HAP-1 (cell line): Measurements from ENCODE around the gene ZNF575.
"Not testable (repeated sequence)": the region's sequence is repeated elsewhere in the genome, so short reads cannot be mapped to it uniquely, and the experiment has no call there.

Source experiments
- DNase-seq, 2 experiments: peaks; one replicate each; pipeline ENCODE4 v3.0.0-alpha.2; 2016 to 2020; ENCODE audit warnings: low spot score in 2 of 2
- H3K27me3 ChIP-seq: fragments of 250-450 bp; sonication (Bioruptor Pico); 2 replicates; pipeline ENCODE4 v1.5.1; 2020; ENCODE audit warnings: low read depth, mild to moderate bottlenecking, moderate library complexity
- H3K36me3 ChIP-seq: fragments of 250-450 bp; sonication (Bioruptor Pico); replicated peaks from 2 replicates; pipeline ENCODE4 v1.5.1; 2020; ENCODE audit warnings: mild to moderate bottlenecking
- H3K4me1 ChIP-seq: fragments of 250-450 bp; sonication (Bioruptor Pico); 2 replicates; pipeline ENCODE4 v1.5.1; 2020; ENCODE audit warnings: mild to moderate bottlenecking
- H3K4me3 ChIP-seq: fragments of 250-450 bp; sonication (Bioruptor Pico); 2 replicates; pipeline ENCODE4 v1.5.1; 2020; ENCODE audit warnings: mild to moderate bottlenecking, moderate library complexity
- H3K9me3 ChIP-seq: fragments of 250-450 bp; sonication (Bioruptor Pico); 2 replicates; pipeline ENCODE4 v1.5.1; 2020; ENCODE audit warnings: mild to moderate bottlenecking, moderate library complexity
- in situ Hi-C: fragments of 300-500 bp; cut with MboI; formaldehyde crosslinking; loops from 3 replicates; pipeline ENCODE4 v1.14.3; 2020; ENCODE audit warnings: low sequenced_read_pairs, inconsistent platforms, mixed read lengths

The ZNF575 gene

DNA sequence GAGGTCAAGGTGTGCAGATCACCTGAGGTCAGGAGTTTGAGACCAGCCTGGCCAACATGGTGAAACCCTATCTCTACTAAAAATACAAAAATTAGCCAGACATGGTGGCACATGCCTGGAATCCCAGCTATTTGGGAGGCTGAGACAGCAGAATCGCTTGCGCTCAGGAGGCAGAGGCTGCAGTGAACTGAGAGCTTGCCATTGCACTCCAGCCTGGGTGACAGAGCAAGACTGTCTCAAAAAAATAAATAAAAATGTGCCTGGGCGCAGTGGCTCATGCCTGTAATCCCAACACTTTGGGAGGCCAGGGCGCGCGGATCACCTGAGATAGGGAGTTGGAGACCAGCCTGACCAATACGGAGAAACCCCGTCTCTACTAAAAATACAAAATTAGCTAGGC, 9.3 kb upstream of the ZNF575 start:
- in situ Hi-C loops, result loop anchor here (5.0 kb wide), 1 partner anchor 76 kb away; no protein-coding TSS in a partner anchor
- H3K36me3 ChIP-seq, DNase-seq, H3K27me3 ChIP-seq, H3K4me1 ChIP-seq, H3K9me3 ChIP-seq, H3K4me3 ChIP-seq: not testable (repeated sequence)

DNA sequence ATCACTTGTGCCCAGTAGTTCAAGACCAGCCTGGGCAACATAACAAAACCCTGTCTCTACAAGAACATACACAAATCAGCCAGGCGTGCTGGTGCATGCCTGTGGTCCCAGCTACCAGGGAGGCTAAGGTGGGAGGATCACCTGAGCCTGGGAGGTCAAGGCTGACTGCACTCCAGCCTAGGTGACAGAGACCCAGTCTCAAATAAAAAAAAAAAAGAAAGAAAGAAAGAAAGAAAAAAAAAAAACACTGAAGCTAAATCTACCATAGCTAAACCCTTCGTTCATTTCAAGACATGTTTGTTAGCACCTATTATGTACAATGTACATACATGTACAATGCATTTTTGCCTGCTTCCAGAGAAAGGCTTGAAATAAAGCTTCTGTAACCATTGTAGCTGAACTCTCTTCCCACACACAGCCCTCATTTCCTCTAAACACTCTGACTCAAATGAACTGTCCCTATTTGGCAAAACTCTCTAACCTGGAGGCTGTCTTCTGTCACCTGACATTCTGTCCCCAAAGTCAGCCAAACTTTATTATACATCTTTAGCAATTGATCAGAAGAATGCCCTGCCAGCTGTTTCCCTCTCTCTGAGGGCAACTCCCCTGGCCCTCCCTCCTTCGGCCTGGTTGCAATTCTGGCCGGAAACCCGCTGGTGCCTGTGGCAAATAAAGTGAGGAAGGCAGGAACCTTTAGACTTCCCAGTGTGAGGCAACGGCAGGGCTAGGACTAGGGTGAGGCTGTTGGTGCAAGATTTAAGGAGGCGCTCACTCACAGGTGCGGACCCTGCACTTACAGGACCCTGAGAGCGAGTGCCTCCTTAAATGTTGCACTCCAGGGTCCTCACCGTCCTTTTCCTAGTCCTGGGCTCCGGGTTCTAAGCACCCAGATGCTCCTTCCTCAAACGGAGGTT, 7.8 kb upstream of the ZNF575 start:
- H3K4me3 ChIP-seq, result peak overlapping the region; percentile 82
- no peaks in the 10 kb centered on the region for H3K9me3 ChIP-seq
- peaks cover 9% of the 10 kb centered on the region for H3K4me1 ChIP-seq
- no peaks in the 10 kb centered on the region for H3K27me3 ChIP-seq
- DNase-seq, result peak; percentile 66 to 78
- no peaks in the 10 kb centered on the region for H3K36me3 ChIP-seq
- in situ Hi-C loops, result loop anchor here (5.0 kb wide), 1 partner anchor 78 kb away; no protein-coding TSS in a partner anchor

DNA sequence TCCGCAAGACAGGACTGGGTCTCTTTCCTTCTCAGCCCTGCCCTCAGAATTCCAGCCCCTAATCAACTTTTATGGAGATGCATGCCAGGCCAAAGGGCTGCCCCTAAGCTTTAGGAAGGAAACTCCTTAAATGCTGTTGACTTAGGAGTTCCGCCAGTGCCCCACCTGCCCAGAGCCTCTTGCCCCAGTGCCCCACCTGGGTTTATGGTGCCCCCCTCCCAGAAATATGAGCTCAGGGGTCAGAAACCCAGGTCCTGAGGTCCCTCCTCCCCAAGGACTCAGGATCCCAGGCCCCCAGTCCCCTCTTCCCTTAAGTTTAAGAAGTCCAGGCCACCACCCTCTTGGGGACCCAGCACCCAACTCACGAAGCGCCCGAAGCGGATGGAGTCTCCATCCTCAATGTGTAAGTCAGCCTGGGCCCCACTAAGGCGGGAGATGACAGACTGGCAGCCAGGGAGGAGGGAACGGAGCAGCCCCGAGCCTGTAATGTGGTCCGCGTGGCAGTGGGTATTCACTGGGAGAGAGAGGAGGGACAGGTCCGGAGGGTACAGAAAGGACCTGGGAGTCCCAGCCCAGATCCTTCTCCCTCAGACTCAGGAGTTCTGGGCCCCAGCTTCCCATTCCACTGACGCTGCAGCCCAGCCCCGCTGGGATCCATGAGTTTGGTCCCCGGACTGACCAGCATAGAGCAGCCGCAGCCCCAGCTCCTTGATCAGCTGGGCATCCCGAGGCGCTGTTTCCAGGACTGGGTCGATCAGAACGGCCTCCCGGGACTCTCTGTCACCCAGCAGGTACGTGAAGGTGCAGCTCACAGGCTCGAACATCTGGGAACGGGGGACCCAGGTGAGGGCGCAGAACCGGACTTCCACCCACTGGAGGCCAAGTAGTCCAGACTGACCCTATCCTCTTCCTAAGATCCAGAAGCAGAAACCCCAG, 6.9 kb upstream of the ZNF575 start:
- Histone ChIP-seq H3K9me3 (no peaks in the 10 kb centered on the region), H3K27me3 (no peaks in the 10 kb centered on the region), H3K36me3 (no peaks in the 10 kb centered on the region), H3K4me1 (peaks cover 9% of the 10 kb centered on the region), H3K4me3 (peak overlapping the region; percentile 82)
- in situ Hi-C loops, result no loop called here
- DNase-seq, result peak in 1 of 2 experiments; percentile 44

DNA sequence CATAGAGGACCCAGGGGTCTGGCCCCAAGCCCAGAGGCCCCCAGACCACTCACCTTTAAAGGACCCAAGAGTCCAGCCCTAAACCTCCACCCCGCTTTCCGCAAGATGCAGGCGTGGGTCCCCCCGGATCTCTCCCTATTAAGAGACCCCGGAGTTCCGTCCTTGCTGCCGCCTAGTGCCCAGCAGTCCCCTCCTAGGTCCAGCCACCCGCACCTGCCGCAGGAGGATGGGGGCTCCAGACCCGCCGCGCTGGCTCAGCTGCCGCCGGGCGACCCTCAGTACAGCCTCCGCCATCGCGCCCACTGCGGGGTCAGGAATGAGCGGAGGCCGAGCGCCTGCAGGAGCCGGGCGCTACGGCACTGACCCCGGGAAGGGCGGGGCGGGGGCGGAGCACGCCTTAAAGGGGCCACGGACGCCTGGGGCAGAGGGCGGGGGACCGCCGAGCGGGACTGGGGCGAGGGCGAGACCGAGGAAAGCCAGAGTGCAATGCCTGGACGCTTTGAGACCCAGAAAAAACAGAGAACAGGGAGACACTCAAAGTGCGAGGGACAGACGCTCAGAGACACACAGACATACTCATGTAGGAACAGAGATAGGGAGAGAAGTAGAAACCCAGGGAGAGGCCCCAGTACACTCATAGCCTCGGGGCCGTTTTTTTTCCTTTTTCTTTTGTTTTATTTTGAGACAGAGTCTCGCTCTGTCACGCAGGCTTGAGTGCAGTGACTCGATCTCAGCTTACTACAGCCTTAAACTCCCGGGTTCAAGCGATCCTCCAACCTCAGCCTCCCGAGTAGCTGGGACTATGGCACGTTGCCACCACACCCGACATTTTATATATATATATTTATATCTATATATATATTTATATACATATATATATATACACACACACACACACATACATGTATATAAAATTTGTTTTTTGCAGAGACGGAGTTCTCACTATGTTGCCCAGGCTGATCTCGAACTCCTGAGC, 5.8 kb upstream of the ZNF575 start, which contains the start of gene ETHE1:
TSS of gene ETHE1 (minus strand) at position 318 of the 976 bp plus-strand sequence. CDS start at position 294, 24 bp downstream.
- DNase-seq, result peak; percentile 75 to 93
- no peaks in the 10 kb centered on the region for H3K36me3 ChIP-seq
- no peaks in the 10 kb centered on the region for H3K27me3 ChIP-seq
- H3K9me3 ChIP-seq, result no peaks in the 10 kb centered on the region
- peaks cover 9% of the 10 kb centered on the region for H3K4me1 ChIP-seq
- peak within 1 kb of the TSS; percentile 82 for H3K4me3 ChIP-seq
- in situ Hi-C loops, result no loop called here

DNA sequence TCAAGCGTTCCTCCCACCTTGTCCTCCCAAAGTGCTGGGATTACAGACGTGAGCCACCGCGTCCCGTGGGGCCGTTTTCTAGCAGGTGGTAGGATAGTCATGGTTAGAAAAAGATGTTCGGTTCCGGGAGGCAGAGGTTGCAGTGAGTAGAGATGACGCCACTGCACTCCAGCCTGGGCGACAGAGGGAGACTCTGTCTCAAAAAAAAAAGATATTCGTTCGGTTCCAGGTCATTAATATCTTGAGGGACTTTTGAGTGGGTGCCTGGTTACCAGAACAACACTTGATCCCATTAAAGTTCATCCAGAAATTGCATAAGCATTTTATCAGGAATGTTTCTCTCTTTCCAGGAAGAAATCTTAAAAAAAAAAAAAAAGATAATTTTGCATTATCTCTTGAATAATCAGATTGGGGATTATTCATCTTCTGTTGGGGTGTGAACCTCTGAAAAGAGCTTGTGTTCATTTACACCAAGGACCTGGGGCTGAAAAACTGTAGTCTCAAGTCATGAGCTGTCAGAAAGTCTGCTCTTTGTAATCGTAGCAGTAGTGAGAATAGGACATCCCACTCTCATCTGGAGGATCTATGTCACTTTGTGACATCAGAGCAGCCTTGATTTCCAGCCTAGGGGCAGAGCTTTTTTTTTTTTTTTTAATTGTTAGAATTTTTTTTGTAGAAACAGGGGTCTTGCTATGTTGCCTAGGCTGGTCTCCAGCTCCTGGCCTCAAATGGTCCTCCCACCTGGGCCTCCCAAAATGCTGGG, 4.9 kb upstream of the ZNF575 start:
- H3K36me3 ChIP-seq, result no peaks in the 10 kb centered on the region
- H3K27me3 ChIP-seq, result no peaks in the 10 kb centered on the region
- peaks cover 15% of the 10 kb centered on the region for H3K4me1 ChIP-seq
- in situ Hi-C loops, result no loop called here
- no peak for DNase-seq
- no peak overlapping the region for H3K4me3 ChIP-seq
- no peaks in the 10 kb centered on the region for H3K9me3 ChIP-seq

DNA sequence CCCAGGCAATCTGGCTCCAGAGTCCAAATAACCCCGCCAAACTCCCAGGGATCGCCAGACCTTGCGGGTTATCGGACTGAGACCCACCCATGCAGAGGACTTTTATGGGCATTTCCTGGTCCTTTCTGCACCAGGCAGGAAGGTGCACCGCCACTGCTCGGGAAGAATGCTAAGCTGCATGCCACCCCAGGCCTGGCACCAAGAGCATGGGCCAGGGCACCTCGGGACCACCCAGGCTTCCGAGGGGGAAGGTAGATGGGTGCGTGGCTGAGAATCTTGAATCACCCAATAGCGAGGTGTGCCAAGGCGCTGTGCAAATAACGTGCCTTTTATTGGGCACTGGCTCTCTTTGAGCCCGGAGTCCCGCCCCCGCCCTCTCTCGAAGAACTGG, 422 bp upstream of the ZNF575 start:
- peaks cover 10% of the 10 kb centered on the region for H3K4me1 ChIP-seq
- in situ Hi-C loops, result no loop called here
- H3K9me3 ChIP-seq, result no peaks in the 10 kb centered on the region
- no peaks in the 10 kb centered on the region for H3K27me3 ChIP-seq
- DNase-seq, result no peak
- peak overlapping the region; percentile 38 for H3K4me3 ChIP-seq
- H3K36me3 ChIP-seq, result no peaks in the 10 kb centered on the region; the same call in 1 of the 2 replicates

DNA sequence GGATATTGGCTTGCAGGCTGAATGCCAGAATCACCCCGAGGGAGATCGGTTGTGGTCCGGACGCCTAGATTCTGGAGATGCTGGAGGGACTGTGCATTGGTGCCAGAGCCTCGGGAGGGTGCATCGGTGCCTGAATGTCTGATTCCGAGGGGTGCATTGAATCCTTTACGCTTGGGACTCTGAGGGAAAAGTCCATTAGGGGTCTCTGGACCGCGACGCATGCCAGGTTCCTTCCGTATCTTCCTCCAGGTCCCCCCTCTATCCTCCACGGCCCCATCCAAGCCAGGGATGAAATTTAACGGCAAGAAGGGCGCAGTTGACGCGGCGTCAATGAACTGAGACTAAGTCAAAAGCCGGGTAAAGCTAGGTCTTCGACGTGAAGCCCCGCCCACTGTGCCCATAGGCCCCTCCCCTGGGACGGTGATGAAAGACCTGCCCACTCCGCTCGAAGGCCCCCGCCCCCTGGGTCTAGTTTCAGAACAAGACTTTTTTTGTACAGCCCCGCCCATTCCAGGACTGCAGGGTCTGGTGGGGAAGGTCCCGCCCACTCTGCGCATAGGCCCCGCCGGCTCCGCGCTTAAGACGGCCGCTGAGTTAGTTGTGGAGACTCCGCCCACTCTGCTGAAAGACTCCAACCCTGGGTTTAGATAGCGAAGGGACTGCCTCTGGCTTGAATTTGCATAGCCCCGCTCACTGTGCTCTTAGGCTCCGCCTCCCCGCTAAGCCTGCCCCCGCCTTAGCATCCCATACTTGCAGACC, 737 bp downstream of the ZNF575 start:
- H3K9me3 ChIP-seq, result no peaks in the 10 kb centered on the region
- H3K4me3 ChIP-seq, result peak overlapping the region; percentile 38
- H3K36me3 ChIP-seq, result peaks cover 7% of the 10 kb centered on the region
- in situ Hi-C loops, result no loop called here
- peak; percentile 99 to 100 for DNase-seq
- H3K27me3 ChIP-seq, result no peaks in the 10 kb centered on the region
- H3K4me1 ChIP-seq, result peaks cover 10% of the 10 kb centered on the region

DNA sequence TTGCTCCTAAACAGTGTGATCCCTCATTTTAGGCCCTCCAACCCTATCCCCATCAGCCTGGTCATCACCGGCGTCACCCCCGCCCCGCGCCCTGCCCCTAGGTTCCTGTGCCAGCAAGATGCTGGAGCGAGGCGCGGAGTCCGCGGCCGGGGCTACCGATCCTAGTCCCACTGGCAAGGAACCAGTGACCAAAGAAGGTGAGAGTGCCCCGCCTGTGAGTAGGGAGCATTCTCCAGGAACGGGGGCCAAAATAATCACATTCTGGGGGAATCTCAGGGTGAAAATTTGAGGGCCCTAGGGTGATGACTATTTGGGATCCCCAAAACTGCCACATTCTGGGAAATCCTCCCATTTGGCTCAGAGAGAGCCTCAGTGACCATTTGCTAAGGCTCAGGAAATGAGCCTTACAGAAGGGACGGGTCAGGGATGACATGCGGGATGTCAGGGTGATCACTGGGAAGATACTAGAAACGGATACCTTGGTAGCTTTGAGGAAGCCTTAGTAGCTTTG, 1.4 kb downstream of the ZNF575 start:
- in situ Hi-C loops, result no loop called here
- Histone ChIP-seq H3K4me3 (no peak overlapping the region), H3K4me1 (peaks cover 10% of the 10 kb centered on the region), H3K9me3 (no peaks in the 10 kb centered on the region), H3K27me3 (no peaks in the 10 kb centered on the region), H3K36me3 (peaks cover 14% of the 10 kb centered on the region)
- DNase-seq, result no peak

DNA sequence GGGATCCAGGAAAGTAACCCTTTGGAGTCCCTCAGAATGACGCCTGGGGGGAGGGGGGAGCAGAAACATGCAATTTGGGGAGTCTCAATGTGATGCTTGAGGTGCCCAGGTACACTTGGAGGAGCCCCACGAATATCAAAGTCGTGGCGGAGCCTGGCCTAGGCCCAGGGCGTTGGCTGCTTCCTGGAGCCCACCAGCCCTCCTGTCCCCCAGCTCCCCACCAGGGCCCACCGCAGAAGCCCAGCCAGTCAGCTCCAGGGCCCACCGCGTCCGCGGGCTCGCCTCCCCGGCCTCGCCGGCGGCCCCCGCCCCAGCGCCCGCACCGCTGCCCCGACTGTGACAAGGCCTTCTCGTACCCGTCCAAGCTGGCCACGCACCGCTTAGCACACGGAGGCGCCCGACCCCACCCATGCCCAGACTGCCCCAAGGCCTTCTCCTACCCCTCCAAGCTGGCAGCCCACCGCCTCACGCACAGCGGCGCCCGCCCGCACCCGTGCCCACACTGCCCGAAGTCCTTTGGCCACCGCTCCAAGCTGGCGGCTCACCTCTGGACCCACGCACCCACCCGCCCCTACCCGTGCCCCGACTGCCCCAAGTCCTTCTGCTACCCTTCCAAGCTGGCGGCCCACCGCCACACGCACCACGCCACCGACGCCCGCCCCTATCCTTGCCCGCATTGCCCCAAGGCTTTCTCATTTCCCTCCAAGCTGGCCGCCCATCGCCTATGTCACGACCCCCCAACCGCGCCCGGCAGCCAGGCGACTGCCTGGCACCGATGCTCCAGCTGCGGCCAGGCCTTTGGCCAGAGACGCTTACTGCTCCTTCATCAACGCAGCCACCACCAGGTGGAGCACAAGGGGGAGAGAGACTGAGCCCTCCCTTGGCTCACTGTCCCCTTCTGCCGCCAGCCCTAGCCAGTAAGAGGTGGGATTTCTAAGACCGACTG, 2.1 kb downstream of the ZNF575 start:
- H3K4me3 ChIP-seq, result no peak overlapping the region
- in situ Hi-C loops, result no loop called here
- H3K27me3 ChIP-seq, result no peaks in the 10 kb centered on the region
- H3K4me1 ChIP-seq, result peaks cover 10% of the 10 kb centered on the region
- no peaks in the 10 kb centered on the region for H3K9me3 ChIP-seq
- H3K36me3 ChIP-seq, result peaks cover 17% of the 10 kb centered on the region
- DNase-seq, result peak; percentile 56 to 64

DNA sequence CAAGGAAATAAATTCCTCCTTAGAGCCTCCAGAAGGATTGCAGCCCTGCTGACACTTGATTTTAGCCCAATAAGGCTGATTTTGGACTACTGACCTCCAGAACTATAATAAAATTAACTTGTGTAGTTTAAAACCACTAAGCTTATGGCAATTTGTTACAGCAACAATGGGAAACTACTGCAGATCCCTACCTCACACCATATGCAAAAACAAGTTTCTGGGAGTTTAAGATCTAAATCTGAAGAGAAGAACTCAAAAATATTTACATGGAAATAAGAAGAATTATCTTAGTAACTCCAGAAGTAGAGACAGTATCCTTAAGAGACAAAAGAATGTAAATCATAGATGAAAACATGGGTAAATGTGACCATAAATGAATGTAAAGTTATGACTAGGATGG, 5.9 kb downstream of the ZNF575 start:
- Histone ChIP-seq H3K4me1 (peaks cover 4% of the 10 kb centered on the region), H3K36me3 (peaks cover 51% of the 10 kb centered on the region), H3K27me3 (no peaks in the 10 kb centered on the region), H3K9me3 (no peaks in the 10 kb centered on the region), H3K4me3 (no peak overlapping the region)
- in situ Hi-C loops, result no loop called here
- DNase-seq, result no peak

DNA sequence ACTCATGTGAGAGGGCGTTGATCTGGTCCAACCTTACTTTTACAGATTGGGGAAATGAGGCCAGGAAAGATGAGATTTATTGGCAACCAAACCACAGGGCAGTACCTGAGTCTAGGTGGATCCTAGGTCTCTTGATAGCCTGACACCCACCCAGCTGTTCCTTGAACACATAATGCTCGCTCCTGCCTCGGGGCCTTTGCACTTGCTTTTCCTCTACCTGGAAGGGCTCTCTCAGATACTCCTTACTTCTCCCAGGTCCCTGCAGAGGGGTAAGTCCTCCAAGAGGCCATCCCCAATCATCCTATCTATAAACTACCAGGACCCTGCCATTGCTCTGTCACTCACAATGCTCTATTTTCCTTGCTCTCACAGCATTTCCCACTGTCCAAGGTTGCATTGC, 7.4 kb downstream of the ZNF575 start:
- Histone ChIP-seq H3K4me3 (no peak overlapping the region), H3K4me1 (no peaks in the 10 kb centered on the region), H3K27me3 (no peaks in the 10 kb centered on the region), H3K9me3 (no peaks in the 10 kb centered on the region), H3K36me3 (peaks cover 53% of the 10 kb centered on the region)
- in situ Hi-C loops, result no loop called here
- DNase-seq, result no peak
